K562 (cell line): Measurements from ENCODE around the gene GCNT2. TPM values are rescaled to one million over a fixed set of nuclear protein-coding genes. Genes with fewer than 3 reads are reported as not detected.

Experiments
- CBFA2T3 ChIP-seq: fragments of 450-650 bp; IDR thresholded peaks from 2 replicates; pipeline ENCODE4 v1.6.1; 2017
- CREB1 ChIP-seq, 2 experiments: sonication (generic) in 1 of 2; formaldehyde crosslinking in 1 of 2; IDR thresholded peaks; 2 replicates each; pipeline versions ENCODE4 v1.6.1 to v1.8.0; 2012 to 2022; ENCODE audit warnings: inconsistent platforms in 1 of 2, mild to moderate bottlenecking in 1 of 2, missing genetic modification reagents in 1 of 2, moderate library complexity in 1 of 2
- CSDE1 ChIP-seq, 2 experiments: fragments of 450-650 bp; IDR thresholded peaks; 2 replicates each; pipeline ENCODE4 v1.6.1; 2016; ENCODE audit warnings: mild to moderate bottlenecking in 1 of 2
- CXXC5 ChIP-seq: fragments of 250-450 bp; sonication (Bioruptor Pico); IDR thresholded peaks from 2 replicates; pipeline ENCODE4 v1.8.0; 2022; ENCODE audit warnings: inconsistent platforms, mild to moderate bottlenecking, moderate library complexity
- EP400 ChIP-seq: fragments of 450-650 bp; IDR thresholded peaks from 2 replicates; pipeline ENCODE4 v1.6.1; 2017; ENCODE audit warnings: antibody characterized with exemption, mild to moderate bottlenecking, moderate library complexity
- FOSL1 ChIP-seq: fragments of 200-800 bp; sonication (Bioruptor generic); conservative IDR thresholded peaks from 2 replicates; pipeline ENCODE4 v1.6.1; 2016; ENCODE audit warnings: missing genetic modification characterization, missing compliant biosample characterization
- GABPA ChIP-seq: fragments of 200-800 bp; sonication (Bioruptor generic); conservative IDR thresholded peaks from 2 replicates; pipeline ENCODE4 v1.6.1; 2016; ENCODE audit warnings: low read depth, missing genetic modification characterization, missing compliant biosample characterization
- ID3 ChIP-seq, 2 experiments: fragments of 250-450 bp in 1 of 2; fragments of 450-650 bp in 1 of 2; sonication (Bioruptor Pico) in 1 of 2; IDR thresholded peaks; 2 replicates each; pipeline versions ENCODE4 v1.6.1 to v1.8.0; 2016 to 2021; ENCODE audit warnings: mild to moderate bottlenecking in 2 of 2, moderate library complexity in 2 of 2, missing compliant biosample characterization in 1 of 2, missing genetic modification characterization in 1 of 2
- IRF1 ChIP-seq: sonication (generic); formaldehyde crosslinking; IDR thresholded peaks from 2 replicates; pipeline ENCODE4 v1.8.0; 2022; ENCODE audit warnings: missing genetic modification reagents, mild to moderate bottlenecking, borderline replicate concordance
- SIX5 ChIP-seq, 2 experiments: IDR thresholded peaks; 2 replicates each; pipeline ENCODE4 v1.6.1; 2011; ENCODE audit warnings: low read length in 2 of 2, borderline replicate concordance in 1 of 2, low read depth in 1 of 2, mild to moderate bottlenecking in 1 of 2, moderate library complexity in 1 of 2; ENCODE audit not compliant: insufficient read depth in 1 of 2
- STAT5A ChIP-seq: IDR thresholded peaks from 2 replicates; pipeline ENCODE4 v1.6.1; 2012; ENCODE audit warnings: low read length, inconsistent platforms, borderline replicate concordance
- TRIM25 ChIP-seq: fragments of 450-650 bp; IDR thresholded peaks from 2 replicates; pipeline ENCODE4 v1.7.0; 2016; ENCODE audit warnings: borderline replicate concordance
- ZNF695 ChIP-seq: fragments of 450-650 bp; formaldehyde crosslinking; IDR thresholded peaks from 2 replicates; pipeline ENCODE4 v1.4.0; 2020; ENCODE audit warnings: mild to moderate bottlenecking, moderate library complexity
- polyA plus RNA-seq, 8 experiments: library from polyadenylated mRNA; depleted of rRNA in 4 of 8; stranded (reverse) in 5 of 8; unstranded in 3 of 8; fragments of >200 nt; fragmentation: Nextera tagmentation in 2 of 8; fragmentation: Illumina TruSeq in 1 of 8; extraction: Ambion mirVana in 2 of 8; extraction: Trizol in 1 of 8; gene quantifications; 2 replicates each; pipeline versions ENCODE4 v1.2.1 to v1.2.3, GENCODE V29; 2011 to 2014; ENCODE audit warnings: inconsistent platforms in 1 of 8, missing spikeins in 1 of 8
- total RNA-seq, 7 experiments: library from RNA; depleted of rRNA in 6 of 7; stranded (reverse); fragments of >200 nt in 6 of 7; fragmentation: Illumina TruSeq in 2 of 7; extraction: Trizol in 2 of 7; gene quantifications; 2 replicates each; pipeline versions ENCODE4 v1.2.1 to v1.2.3, GENCODE V29; 2011 to 2021; ENCODE audit warnings: low replicate concordance in 1 of 7
- TF ChIP-seq, protein P1 (sequence below): sonication (generic); formaldehyde crosslinking; IDR thresholded peaks from 2 replicates; pipeline ENCODE4 v1.8.0; 2022; ENCODE audit warnings: mild to moderate bottlenecking, missing genetic modification reagents, borderline replicate concordance
- TF ChIP-seq, protein P2 (sequence below): fragments of 450-650 bp; formaldehyde crosslinking; IDR thresholded peaks from 2 replicates; pipeline ENCODE4 v1.4.0; 2020; ENCODE audit warnings: mild to moderate bottlenecking, moderate library complexity
- TF ChIP-seq, protein P3 (sequence below): fragments of 250-450 bp; sonication (Bioruptor Pico); IDR thresholded peaks from 2 replicates; pipeline ENCODE4 v1.4.0; 2020; ENCODE audit warnings: mild to moderate bottlenecking

The GCNT2 gene
- total and polyA plus RNA-seq, 9 of the 15 experiments (the other 6 are each of a cell fraction or from before 2014, with no cell fraction given) = 0.78 to 2.6 (median 1.6) TPM

GRCh38 chr6:10518557-10519407 lies 2.4 kb upstream of the GCNT2 start (continued):
- TF ChIP-seq, protein P1, sequence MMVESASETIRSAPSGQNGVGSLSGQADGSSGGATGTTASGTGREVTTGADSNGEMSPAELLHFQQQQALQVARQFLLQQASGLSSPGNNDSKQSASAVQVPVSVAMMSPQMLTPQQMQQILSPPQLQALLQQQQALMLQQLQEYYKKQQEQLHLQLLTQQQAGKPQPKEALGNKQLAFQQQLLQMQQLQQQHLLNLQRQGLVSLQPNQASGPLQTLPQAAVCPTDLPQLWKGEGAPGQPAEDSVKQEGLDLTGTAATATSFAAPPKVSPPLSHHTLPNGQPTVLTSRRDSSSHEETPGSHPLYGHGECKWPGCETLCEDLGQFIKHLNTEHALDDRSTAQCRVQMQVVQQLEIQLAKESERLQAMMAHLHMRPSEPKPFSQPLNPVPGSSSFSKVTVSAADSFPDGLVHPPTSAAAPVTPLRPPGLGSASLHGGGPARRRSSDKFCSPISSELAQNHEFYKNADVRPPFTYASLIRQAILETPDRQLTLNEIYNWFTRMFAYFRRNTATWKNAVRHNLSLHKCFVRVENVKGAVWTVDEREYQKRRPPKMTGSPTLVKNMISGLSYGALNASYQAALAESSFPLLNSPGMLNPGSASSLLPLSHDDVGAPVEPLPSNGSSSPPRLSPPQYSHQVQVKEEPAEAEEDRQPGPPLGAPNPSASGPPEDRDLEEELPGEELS = no peak
- TF ChIP-seq GABPA (no peak), FOSL1 (tag) (peak; percentile 88), ZNF695 (CRISPR knock-in tag) (no peak), CREB1 (IDR thresholded peaks at IDR 0.05) (peak; percentile 53; the same call in 1 of the 2 replicates), CREB1 (CRISPR knock-in tag; IDR thresholded peaks at IDR 0.05) (no peak), ID3 (CRISPR knock-in tag; IDR thresholded peaks at IDR 0.05) (no peak), ID3 (tag; IDR thresholded peaks at IDR 0.05) (no peak), STAT5A (peak; percentile 69; the same call in 1 of the 2 replicates), CSDE1 (IDR thresholded peaks at IDR 0.05) (peak in 1 of 2 experiments; percentile 19; a peak in 1 of 4 replicates), EP400 (peak; percentile 70), TRIM25 (no peak), CXXC5 (CRISPR knock-in tag) (peak; percentile 81), SIX5 (IDR thresholded peaks at IDR 0.05; ENCODE audit: borderline replicate concordance in 1 of 2, insufficient read depth in 1 of 2, low read depth in 1 of 2, low read length in 2 of 2) (no peak), IRF1 (no peak), CBFA2T3 (peak; percentile 85)
- TF ChIP-seq, protein P2, sequence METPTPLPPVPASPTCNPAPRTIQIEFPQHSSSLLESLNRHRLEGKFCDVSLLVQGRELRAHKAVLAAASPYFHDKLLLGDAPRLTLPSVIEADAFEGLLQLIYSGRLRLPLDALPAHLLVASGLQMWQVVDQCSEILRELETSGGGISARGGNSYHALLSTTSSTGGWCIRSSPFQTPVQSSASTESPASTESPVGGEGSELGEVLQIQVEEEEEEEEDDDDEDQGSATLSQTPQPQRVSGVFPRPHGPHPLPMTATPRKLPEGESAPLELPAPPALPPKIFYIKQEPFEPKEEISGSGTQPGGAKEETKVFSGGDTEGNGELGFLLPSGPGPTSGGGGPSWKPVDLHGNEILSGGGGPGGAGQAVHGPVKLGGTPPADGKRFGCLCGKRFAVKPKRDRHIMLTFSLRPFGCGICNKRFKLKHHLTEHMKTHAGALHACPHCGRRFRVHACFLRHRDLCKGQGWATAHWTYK (CRISPR knock-in tag) = peak; percentile 21; the same call in 1 of the 2 replicates
- TF ChIP-seq, protein P3, sequence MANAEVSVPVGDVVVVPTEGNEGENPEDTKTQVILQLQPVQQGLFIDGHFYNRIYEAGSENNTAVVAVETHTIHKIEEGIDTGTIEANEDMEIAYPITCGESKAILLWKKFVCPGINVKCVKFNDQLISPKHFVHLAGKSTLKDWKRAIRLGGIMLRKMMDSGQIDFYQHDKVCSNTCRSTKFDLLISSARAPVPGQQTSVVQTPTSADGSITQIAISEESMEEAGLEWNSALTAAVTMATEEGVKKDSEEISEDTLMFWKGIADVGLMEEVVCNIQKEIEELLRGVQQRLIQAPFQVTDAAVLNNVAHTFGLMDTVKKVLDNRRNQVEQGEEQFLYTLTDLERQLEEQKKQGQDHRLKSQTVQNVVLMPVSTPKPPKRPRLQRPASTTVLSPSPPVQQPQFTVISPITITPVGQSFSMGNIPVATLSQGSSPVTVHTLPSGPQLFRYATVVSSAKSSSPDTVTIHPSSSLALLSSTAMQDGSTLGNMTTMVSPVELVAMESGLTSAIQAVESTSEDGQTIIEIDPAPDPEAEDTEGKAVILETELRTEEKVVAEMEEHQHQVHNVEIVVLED = 0 out of 2 replicates have a peak, but pooled peaks have one; percentile 10
